HG02588 (cell line): ENCODE data around the gene FGF2.

Experiments
- ATAC-seq: cut with Tn5 transposase; IDR thresholded peaks from one replicate; pipeline ENCODE4 v1.9.1; 2021; ENCODE audit warnings: mild to moderate bottlenecking, moderate library complexity; ENCODE audit not compliant: unreplicated experiment

The FGF2 gene

DNA sequence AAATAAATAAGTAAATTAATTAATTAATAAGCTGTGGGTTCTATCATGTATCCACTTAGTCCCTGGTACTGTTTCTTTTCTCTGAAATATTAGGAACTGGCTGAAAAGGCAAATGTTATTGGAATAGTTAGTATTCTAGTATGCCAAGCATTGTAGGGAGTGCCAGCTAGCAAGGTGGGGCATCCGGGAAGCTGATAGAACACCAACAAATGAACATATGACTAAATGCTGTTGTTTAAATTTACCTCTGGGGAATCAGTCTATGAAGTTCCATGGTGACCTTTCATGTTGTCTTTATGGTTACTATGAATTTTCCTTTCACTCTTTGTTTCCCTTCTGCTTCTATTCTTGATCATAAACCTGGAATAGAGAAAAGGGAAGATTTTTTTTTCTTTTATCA lies 63.1 kb downstream of the FGF2 start:
- no peak for ATAC-seq

DNA sequence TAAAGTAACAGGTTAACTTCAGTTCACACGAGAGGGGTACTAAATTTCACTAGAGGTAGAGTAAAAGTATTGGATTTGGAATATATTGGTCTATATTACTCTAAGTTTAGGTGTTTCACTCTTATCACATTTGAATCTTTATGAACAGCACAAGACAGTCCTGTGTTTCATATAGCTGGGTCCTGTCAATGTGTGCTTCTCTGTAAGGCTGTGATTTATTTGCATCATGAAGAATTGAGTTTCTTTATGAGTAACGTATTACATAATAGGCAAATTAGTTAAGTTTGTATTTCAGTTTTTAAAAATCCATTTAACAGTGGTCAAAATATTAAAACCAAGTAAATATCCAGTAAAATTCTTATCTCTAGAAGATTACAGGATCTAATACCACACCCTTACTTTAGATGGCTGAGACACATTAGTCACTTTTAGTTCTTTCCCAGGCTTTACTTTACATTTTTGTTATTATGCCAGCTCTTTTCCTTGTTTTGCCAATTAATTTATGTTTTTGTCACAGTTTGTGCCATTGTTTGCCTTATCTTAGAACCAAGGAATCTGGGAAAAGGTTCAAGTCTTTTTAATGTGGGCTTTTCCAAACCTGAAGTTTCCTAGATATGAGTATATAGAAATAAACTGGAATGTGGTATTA lies 63.6 kb downstream of the FGF2 start:
- ATAC-seq = no peak

DNA sequence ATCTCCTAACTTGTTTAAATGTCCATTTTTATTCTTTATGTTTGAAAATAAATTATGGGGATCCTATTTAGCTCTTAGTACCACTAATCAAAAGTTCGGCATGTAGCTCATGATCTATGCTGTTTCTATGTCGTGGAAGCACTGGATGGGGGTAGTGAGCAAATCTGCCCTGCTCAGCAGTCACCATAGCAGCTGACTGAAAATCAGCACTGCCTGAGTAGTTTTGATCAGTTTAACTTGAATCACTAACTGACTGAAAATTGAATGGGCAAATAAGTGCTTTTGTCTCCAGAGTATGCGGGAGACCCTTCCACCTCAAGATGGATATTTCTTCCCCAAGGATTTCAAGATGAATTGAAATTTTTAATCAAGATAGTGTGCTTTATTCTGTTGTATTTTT lies 68.2 kb downstream of the FGF2 start:
- ATAC-seq = no peak

DNA sequence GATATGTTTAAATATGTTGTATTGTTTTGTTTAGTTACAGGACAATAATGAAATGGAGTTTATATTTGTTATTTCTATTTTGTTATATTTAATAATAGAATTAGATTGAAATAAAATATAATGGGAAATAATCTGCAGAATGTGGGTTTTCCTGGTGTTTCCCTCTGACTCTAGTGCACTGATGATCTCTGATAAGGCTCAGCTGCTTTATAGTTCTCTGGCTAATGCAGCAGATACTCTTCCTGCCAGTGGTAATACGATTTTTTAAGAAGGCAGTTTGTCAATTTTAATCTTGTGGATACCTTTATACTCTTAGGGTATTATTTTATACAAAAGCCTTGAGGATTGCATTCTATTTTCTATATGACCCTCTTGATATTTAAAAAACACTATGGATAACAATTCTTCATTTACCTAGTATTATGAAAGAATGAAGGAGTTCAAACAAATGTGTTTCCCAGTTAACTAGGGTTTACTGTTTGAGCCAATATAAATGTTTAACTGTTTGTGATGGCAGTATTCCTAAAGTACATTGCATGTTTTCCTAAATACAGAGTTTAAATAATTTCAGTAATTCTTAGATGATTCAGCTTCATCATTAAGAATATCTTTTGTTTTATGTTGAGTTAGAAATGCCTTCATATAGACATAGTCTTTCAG lies 68.8 kb downstream of the FGF2 start:
- no peak for ATAC-seq

DNA sequence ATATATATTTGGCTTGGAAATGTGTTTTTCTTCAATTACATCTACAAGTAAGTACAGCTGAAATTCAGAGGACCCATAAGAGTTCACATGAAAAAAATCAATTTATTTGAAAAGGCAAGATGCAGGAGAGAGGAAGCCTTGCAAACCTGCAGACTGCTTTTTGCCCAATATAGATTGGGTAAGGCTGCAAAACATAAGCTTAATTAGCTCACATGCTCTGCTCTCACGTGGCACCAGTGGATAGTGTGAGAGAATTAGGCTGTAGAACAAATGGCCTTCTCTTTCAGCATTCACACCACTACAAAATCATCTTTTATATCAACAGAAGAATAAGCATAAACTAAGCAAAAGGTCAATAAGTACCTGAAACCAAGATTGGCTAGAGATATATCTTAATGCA lies 69.6 kb downstream of the FGF2 start:
- no peak for ATAC-seq

DNA sequence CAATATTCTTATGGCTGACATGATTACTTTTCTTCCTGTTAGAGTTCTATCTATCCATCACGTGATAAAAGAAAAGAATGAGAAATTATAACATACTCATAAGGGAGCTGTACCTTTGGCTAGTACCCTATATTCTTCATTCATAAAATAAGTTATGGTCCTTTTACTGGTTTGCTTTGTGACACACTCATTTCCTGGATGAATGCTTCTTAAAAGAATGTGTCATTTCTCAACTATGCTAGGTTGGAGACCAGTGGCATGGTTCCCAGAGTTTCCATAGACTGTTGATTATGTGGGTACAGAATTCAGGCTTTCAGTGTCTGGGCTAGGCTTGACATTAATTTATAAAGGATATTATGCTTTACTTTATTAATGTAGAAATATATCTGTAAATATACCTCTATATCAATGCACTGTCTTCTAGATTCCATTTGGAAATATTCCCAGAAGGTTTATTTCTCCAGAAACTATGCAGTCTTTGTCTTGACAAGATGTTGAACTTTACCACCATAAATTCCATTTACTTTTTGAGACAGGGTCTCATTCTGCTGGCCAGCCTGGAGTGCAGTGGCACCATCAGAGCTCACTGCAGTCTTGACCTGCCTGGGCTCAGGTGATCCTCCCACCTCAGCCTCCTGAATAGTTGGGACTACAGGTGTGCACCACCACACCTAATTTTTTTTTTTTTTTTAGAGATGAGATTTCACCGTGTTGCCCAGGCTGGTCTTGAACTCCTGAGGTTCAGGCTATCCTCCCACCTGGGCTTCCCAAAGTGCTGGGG lies 71.9 kb downstream of the FGF2 start:
- no peak for ATAC-seq

DNA sequence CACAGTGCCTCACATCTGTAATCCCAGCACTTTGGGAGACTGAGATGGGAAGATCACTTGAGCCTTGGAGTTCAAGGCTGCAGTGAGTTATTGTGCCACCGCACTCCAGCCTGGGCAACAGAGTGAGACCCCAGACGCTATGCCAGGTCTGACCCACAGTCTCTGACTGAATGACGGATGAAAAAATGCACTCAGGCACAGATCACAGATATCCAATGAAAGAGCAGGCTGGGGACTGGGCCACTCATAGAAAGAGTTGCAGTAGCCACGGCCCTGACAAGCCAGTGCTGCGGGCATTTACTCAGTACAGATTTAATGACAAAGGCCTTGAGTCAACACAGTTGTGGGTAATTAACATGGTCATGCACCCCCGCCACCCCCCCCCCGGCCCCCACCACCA lies 73.1 kb downstream of the FGF2 start:
- no peak for ATAC-seq

DNA sequence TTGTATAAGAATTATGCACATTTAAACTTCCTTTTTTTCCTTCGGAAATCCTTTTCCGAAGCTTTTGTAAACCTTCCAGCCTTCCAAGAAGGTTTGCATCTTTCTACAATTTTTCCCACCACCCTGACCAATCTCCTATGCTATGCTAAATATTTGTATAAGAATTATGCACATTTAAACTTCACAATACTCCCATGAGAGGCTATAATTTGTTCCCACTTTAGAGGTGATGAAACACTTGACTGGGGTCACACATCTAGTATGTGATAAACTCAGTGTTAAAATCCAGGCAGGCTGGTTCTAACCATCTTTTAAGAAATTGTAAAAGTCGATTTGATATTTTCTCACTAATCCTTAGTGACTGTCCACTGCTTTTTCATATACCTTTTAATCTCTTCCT lies 73.7 kb downstream of the FGF2 start:
- ATAC-seq = no peak

DNA sequence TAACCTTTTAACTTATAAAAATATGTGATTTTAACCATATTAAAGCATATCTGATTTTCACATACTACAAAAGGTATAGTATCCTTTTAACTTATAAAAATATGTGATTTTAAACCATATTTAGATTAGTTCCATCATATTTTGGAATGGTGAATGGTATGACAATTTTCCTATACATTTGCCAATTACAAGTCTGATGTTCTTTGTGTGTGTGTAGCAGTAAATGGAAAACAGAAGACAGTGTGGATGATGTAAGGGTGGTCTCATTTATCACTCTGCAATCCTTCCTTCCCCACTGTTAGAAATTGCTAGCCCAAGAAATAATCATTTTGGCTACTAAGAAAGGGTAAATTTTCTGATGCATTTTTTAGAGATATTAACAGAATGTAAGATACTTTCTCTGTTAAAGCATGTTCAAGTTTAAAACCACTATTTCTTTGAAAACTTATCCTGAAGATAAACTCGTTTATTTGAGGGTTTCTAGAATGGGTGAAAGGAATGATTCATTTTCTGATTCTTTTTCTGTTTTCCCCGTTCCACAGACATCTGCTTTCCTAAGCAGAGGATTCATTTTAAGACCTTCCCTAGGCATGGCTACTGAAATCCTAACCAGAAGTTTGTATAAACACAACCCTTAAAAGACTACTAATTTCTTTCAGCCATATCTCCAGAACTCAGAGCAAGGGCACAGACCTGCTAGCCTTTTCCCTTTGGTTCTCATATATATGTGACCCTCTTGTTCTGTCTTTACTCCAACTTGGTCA lies 74.8 kb downstream of the FGF2 start:
- ATAC-seq = no peak

DNA sequence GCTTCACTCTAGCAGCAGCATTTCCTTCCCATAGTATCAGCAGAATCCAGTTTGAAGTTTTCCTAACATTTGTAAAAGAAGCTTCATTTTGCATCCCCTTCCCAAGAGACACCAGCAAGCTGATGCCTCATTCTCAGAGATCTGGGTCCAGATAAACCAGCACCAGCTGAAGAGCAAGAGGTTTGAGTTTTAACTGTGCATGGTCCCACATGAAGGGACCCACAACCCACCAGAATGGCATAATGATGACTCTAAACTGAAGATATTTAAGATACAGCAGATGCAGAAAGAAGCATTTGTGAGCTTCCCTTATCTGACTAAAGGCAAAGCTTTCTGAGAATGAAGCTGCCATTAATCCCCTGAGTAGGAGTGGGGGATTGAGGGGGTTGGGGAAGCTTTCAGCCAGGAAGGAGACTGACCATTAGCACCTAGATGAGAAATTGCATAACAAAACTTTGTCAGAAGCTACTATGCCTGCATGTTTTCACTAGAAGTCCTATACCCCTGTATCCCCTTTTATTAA lies 77.2 kb downstream of the FGF2 start:
- ATAC-seq = no peak

DNA sequence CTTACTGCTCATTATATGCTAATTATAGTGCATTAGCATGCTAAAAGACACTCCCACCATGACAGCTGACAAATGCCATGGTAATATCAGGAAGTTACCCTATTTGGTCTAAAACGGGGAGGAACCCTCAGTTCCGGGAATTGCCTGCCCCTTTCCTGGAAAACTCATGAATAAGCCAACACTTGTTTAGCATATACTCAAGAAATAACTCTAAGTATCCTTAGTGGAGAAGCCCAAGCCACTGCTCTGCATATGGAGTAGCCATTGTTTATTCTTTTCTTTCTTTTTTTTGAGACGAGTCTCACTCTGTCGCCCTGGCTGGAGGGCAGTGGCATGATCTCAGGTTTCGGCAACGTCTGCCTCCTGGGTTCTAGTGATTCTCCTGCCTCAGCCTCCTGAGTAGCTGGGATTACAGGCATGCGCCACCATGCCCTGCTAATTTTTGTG lies 80.3 kb downstream of the FGF2 start:
- no peak for ATAC-seq

DNA sequence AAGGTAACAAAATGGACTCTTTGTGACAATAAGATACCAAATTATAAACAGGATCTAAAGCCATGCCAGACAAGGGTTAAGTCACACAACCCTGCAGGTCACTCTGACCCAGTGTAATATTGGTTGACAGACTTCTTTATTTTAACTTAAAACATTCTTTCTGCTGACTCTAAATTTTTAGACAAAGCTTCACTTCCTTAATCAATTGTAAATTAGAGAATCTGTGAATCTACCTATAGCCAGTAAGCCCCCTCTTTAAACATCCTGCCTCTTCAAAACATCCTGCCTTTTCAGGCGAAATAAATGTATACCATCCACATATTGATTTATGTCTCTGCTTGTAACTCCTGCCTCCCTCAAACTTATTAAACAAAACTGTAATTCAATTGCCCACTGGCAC lies 81.6 kb downstream of the FGF2 start:
- ATAC-seq = no peak

DNA sequence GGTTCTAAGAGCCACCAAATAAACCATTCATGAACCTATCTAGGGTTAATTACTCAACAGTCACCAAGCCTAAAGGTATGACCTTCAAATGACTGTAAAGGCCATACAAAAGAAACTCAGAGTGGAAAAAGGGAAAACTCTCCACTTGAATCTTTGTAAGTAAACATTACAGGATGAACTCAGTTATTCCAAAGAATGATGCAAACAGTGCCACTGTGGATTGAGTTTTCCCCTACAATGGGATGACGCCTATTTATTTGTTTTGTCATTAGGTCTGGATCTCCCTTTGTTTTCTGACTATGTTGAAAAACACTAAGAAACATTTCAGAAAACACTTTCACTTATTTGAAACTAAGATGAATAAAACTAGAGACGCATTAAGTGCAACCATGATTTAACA lies 83.1 kb downstream of the FGF2 start:
- no peak for ATAC-seq

DNA sequence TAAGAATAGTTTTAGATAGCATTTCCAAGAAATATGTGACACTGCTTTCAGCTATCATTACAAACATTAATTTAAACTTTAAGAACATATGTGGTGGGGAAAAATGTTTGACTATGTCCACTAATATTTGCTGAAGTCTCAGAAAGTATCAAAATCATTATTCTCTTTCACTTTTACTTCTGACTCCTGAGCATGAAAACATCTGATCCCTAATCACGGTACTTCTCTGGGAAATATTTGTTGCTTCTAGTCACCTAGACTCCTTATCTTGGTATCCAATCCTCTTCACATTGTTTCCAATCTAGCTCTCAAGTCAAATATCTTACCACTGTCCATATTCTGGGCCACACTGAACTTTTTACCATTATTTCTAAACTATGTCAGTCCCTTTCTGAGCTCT lies 85.0 kb downstream of the FGF2 start:
- ATAC-seq = no peak

DNA sequence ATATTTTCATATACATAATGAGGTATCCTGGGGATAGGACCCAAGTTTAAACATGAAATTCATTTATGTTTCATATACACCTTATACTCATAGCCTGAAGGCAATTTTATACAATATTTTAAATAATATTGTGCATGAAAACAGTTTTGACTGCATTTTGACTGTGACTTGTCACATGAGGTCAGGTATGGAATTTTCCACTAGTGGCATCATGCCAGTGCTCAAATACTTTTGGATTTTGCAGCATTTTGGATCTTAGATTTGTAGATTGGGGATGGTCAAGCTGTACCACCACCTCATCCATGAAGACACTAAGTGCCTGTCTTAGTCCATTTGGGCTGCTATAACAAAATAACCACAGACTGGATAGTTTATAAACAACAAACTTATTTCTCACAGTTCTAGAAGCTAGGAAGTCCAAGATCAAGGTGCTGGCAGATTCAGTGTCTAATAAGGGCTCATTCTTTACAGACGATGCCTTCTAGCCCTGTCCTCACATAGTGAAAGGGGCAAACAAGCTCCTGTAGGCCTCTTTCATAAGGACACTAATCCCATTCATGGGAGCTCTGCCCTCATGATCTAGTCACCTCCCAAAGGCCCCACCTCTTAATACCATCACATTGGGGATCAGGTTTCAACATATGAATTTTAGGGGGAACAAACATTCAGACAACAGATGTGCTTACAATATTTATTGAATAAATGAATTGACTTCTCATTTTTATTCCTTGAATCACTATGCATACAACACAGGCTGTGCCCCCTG lies 86.4 kb downstream of the FGF2 start:
- ATAC-seq = no peak

DNA sequence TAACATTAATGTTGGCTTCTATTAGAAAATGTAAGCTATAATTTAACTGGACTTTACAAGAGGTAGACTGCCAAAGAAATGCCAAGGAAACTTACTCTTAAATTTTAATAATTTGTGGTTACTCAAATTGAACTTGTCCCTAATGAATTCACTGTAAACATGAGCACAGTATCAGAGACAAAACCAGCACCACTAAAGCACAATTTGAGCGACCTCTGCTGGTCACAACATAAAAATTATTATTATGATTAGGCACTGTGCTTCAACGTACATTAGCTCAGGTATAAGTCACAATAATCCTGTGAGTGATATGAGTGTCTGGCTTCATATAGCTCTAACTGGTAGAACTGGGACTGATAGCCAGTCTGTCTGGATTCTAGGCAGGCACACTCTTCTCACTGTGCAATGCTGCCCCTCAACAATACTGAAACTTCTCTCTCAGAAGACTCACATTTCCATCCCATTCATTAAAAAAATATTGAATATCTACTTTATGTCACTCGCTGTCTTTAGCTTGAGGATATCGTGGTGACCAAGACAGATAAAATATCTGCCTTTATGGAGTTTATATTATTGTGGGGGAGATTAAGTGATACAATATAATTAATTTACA lies 87.8 kb downstream of the FGF2 start:
- ATAC-seq = peak; percentile 89

DNA sequence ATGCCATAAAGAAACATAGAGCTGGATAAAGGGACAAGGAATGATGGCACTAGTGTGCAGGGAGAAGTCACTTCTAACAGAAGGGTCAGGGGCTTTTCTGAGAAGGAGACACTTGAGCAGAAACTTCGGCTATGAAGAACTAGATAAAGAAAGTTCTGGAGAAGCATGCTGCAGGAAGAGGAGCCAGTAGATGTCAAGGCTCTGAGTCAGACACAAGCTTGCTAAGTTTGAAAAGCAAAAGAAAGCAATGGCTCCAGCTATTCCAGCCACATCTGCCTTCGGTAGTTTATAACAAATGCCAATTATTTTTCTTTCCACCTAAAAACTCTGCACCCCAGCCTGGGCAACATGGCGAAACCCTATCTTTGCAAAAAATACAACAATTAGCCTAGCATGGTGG lies 88.3 kb downstream of the FGF2 start:
- no peak for ATAC-seq

DNA sequence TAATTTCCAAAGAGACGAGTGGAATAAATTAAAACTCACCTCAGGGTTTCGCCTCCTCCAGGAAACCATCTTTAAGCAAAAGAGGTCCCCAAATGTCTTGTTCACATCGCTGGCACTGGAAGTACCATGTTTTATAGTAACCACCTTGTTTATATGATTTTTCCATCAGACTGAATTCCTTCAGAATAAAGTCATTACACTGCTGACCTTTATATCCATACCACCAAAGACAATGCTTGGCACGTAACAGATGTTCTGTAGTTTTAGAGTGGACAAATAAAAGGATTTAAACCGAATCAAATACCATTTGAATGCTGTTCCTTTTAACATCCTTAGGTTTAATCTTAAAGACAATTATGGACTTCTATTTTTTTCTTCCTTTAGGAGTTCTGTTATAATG lies 91.1 kb downstream of the FGF2 start:
- no peak for ATAC-seq

DNA sequence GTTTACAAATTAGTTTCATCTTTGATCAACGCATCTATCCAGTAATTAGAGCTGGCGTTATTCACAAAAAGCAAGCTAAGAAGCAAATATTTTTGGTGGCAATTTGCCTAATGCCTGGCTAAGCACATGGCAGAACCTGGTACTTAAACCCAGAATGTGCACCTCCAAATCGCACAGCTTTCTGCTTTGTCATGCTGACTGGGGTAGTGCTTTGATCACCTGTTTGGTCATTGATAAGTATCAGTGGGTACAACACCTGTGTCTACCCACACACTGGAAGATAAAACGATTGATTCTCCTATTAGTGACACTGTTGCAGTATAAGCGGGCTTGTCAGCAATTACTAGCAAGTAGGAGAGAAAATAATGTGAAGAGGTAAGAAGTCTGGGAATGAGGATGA lies 93.8 kb downstream of the FGF2 start:
- ATAC-seq = no peak

DNA sequence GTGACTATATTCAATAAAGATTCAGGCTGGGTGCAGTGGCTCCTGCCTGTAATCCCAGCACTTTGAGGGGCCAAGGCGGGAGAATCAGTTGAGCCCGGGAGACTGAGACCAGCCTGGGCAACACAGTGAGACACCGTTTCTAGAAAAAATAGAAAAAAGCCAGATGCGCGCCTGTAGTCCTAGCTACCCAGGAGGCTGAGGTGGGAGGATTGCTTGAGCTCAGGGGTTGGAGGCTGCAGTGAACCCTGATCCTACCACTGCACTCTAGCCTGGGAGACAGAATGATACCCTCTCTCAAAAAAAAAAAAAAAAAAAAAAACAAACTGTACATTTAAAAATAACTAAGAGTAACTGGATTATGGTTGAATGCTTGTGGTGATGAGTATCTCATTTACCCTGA lies 94.7 kb downstream of the FGF2 start:
- no peak for ATAC-seq
